Retinal pigment epithelial cell (primary cell): Measurements from ENCODE around the gene CELSR1.

Source experiments
- DNase-seq: peaks from one replicate; pipeline ENCODE4 v3.0.0-alpha.2; 2010; ENCODE audit warnings: low read depth
- H3K4me3 ChIP-seq: 2 replicates; pipeline ENCODE4 v1.5.1; 2011; ENCODE audit warnings: mild to moderate bottlenecking, low read length, control low read depth, moderate library complexity
- CTCF ChIP-seq: conservative IDR thresholded peaks from 2 replicates; pipeline ENCODE4 v1.5.1; 2011; ENCODE audit warnings: low read depth, low read length, control low read depth, inconsistent platforms

Gene CELSR1

GRCh38 chr22:46360097-46360496, 177.3 kb downstream of the CELSR1 start:
- TF ChIP-seq CTCF = no peak
- no peak for DNase-seq
- H3K4me3 ChIP-seq = no peak overlapping the region

DNA sequence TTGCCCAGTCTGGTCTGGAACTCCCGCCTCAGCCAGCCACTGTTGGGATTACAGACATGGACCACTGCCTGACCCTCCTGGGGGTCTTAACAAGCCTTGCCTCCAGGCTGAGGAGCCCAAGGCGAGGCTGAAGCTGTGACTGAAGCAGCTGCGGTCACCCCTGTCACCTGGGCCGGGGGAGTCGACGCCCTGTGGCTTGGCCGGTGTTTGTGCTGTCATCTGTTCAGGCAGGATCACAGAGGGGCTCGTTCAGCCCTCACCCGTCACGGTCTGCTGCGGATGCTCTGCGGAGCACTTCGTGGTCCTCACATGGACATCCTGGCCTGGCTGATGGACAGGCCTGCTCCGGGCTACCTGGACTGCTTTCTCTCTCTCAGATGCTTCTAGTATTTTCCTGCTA, 178.1 kb downstream of the CELSR1 start:
- TF ChIP-seq CTCF = no peak
- H3K4me3 ChIP-seq = no peak overlapping the region
- no peak for DNase-seq

GRCh38 chr22:46358766-46359165, 178.7 kb downstream of the CELSR1 start:
- no peak overlapping the region for H3K4me3 ChIP-seq
- DNase-seq = no peak

DNA sequence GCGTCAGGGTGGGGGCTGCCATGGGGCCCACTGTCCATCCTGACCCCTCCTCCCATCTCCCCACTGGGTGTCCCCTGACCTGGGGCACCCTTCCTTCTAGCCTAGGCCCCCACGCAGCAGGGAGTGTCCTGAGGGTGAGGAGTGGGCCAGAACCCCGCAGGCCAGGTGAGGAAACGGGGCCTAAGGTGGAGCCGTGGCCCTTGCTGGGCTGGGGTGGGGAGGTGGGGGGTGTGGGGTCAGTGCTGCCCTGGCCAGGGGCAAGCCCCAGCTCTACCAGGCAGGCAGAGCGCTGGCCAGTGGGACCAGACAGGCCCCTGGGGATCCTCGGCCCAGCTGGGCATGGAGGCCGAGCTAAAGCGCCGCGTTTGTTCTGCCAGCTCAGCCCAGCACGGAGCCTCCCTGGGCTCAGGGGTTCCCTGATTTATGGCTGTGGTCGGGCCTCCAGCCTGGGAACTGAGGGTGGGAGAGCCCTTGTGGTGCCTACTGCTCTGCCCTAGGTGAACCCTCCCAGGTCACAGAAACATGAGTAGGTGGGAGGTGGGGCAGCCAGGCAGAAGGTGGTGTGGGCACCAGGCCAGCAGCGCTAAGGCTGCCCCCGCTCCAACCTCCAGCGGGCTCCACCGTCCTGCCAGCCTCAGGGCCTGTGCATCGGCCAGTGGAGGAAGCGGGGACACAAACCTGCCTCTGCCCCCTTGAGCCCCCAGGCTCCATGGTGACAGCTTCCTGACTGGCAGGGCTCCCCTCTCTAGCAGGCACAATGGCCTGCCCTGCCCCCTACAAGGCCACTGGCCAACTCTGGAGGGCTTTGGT, 179.5 kb downstream of the CELSR1 start:
- no peak overlapping the region for H3K4me3 ChIP-seq
- no peak for DNase-seq
- no peak for TF ChIP-seq CTCF

More at GRCh38 chr22:46358766-46359165, 178.7 kb downstream of the CELSR1 start:
- TF ChIP-seq CTCF = no peak

GRCh38 chr22:46356496-46357480, 180.6 kb downstream of the CELSR1 start:
- no peak overlapping the region for H3K4me3 ChIP-seq
- DNase-seq = no peak
- TF ChIP-seq CTCF = no peak

DNA sequence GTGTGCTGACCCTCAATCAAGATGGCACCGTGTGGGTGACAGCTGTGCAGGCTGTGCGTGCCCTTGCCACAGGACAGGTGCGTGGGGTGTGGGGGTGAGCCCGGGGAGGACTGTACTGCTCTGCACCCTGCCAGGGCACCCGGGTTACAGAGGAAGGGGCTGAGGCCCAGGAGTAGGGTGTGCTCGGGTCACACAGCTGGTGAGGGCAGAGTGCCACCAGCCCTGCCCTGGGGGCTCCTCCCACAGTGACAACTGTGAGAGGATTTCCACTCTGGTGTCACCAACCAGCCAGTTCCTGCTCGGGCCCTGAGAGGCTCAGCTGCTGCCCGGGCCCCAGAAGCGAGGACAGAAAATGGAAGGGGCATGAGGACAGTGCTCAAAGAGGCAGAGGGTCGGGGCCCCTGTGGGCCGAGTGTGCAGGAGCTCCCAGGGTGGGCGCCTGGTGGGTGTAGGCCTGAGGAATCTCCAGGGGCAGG, 181.4 kb downstream of the CELSR1 start:
- no peak overlapping the region for H3K4me3 ChIP-seq
- no peak for TF ChIP-seq CTCF
- DNase-seq = no peak
